SK-N-DZ (cell line): ENCODE measurements around the gene YBX1.

Source experiments
- DNase-seq: peaks from one replicate; pipeline ENCODE4 v3.0.0-alpha.2; 2015; ENCODE audit warnings: low spot score

YBX1 gene

GRCh38 chr1:42734201-42735035 lies 52.2 kb downstream of the YBX1 start:
- DNase-seq, result no peak

- no peak for DNase-seq
Observed at GRCh38 chr1:42735056-42735455, 52.8 kb downstream of the YBX1 start.

GRCh38 chr1:42735477-42736105 lies 53.4 kb downstream of the YBX1 start:
- no peak for DNase-seq

DNA sequence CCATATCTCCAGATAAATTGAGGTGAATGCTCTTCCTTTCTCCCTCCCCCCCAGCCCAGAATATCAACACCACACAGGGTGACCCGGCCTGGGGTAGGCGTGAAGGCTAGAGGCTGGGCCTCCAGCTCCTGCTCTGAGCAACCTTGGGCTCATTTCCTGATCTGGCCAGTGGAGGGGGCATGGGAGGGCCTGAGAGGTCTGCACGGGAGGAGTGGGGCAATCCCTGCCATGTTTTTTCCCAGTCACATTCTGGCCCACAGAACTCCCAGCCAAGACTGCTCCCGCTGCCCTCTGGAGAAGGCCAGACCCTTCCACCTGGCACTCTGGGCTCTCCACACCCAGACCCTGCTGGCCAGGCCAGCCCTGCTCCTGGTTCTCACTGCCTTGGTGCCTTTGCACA lies 53.9 kb downstream of the YBX1 start:
- no peak for DNase-seq

DNA sequence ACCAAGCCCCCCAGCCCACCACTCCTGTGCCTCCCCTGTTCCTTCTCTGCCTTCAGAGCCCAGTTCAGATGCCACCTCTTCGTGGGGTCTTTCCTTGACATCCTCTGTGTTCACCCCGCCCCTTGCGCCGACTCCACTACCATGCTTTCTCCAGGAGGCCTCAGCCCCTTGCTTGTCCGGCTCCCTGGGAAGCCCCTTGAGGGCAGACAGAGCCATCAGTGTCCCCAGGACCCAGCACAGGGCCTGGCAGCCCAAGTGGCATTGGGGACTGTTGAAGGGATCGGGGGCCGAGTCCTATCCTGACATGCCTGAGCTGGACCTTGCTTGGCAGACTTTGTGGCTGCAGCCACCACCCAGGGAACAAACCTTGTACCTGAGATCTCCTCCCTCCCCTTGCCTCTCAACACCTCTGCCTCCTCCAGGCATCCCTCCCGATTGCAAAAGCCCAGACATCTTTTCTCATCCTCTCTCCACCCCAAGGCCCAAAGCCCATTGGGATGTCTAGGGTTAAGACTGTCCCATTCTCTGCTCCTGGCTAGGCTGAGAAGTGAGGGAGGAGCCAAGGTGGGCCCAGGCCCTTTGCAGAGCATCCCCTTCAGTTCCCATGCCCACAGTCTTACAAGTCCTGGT lies 54.5 kb downstream of the YBX1 start:
- no peak for DNase-seq

DNA sequence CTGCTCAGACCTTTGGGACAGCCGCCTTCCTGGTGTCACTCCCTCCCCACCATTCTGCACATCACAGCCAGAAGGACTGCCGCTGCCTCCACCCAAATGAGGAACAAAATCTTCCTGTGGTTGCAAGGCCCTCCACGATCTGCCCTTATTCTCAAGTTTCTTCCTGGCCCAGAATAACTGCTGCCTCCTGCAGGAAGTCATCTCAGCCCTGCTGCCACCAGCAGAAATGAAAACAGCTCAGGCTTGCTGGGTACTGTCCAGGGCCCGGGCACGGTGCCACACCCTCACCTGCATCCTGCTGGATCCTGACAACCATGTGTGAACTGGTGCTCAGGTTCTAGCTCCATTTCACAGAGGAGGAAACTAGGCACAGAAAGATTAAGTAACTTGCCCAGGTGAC lies 55.0 kb downstream of the YBX1 start:
- no peak for DNase-seq

- no peak for DNase-seq
Observed at GRCh38 chr1:42737986-42738677, 55.9 kb downstream of the YBX1 start.

DNA sequence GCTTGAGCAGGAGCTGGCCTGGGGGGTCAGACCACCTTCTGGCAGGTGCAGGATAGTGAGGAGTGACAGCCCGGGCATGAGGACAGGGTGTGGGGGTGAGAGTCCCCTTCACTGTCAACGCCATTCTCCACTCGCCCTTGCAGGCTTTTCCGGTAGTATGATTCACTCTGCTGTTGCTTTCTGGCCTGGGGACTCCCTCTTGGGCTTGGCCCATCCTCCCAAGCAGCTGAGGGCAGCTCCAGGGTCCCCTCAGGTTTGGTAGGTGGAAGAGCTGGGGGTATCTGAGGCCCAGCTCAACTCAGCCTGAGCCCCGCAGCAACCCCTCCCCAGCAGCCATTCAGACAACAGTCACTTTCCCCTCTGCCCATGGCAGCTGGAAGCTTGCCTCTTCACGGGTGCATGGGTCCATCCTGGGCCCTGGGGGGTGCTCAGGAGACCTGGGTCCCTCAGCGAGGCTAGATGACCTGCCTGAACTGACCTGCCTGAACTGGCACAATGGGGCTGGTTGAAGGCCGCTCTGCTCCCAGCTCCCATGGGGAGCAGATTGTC lies 56.5 kb downstream of the YBX1 start:
- no peak for DNase-seq

DNA sequence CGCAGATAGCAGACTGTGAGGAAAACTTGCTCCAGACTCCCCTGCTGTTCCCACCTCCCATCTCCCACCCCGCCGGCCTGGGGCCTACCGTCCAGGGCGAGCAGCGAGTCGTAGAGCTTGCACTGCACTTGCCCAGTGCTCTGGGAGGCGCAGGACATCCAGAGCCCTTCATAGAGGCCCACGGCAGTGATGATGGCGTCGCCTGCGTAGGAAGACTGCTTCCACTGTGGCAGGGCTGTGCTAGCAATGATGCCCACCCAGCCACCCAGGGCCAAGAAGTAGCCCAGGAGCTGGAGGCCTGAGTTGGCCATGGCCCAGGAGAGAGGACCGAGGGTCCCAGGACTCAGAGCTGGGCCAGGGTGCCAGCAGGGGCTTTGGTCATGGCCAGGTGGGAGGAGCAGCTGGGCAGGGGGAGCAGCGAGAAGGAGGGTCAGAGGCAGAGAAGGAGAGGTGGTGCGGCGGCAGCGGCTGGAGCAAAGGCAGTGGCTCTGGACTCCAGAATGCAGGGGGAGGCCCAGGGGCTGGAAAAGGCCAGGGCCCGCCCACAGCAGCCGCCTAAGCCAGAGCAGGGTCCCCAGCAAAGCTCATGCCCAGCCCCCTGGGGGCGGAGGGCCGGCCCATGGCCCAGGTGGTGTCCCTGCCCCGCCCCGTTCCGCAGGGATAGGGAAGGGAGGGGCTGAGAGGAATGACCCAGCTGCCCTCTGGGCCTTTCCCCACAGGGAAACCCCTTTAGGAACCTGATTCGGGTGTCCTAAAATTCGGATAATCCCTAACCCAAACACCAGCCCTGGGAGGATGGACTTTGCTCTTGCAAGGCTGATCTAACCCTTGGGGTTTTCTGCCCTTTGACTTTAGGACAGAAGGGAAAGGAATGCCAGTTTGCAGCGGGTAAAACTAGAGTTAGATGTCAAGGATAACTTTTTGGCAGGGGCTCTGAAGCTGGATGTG lies 57.8 kb downstream of the YBX1 start, which contains the start of gene CLDN19:
Gene CLDN19, minus strand, starts transcription at position 484 of the 948 bp plus-strand sequence. Its CDS starts 173 bp downstream, at position 311.
- DNase-seq, result peak; percentile 62

- no peak for DNase-seq
Observed at GRCh38 chr1:42740851-42741580, 58.8 kb downstream of the YBX1 start.

DNA sequence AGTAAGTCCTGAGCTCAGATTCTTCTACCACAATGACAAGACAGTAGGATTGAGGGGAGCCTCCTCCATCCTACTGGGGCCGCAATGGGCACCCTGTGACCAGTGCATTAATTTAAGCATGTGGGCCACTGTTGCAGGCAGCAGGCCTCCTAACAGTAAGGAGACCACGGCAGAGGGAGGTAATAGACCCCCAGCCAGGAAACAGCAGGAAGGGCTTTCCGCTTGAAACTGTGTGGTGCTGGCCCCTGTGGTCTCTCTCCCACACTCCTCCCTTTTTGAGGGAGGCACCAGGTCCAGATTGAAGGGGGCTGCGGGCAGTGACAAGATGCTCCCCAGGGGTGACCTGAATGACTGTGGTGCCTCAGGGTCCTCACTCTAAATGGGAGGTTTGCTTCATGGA lies 59.5 kb downstream of the YBX1 start:
- no peak for DNase-seq

- DNase-seq, result no peak
Observed at GRCh38 chr1:42742141-42742540, 59.9 kb downstream of the YBX1 start.

DNA sequence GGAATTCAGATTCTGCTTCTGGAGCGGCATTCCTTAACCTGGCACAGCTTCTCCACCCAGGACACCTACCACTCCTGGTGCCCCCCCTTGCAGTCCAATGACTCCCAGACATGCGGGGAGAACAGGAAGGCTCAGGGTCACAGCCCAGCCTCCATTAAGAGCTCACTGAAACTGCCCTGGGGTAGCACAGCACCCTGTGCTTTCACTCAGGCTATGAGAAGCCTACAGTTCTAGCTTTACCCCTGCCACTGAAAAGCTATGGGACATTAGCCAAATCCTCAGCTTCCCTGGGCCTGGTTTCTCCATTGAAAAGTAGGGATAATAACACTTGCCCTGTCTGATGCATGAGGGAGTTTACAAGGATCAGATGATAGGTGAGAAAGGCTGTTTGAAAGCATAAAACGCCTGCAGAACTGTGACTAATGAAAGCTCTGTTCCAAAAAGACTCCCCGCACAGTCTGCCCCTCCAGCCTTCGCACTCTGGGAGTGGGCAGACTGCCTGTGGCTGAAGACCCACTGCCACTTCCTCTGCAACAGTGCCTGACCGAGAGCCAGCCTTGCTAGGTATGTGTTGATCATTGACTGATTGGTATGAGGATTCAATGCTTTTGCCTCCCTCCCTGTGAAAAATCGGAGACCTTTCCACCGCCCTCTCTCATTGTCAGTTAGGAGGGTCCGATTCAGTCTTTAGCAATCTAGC lies 60.5 kb downstream of the YBX1 start:
- DNase-seq, result no peak

- no peak for DNase-seq
Observed at GRCh38 chr1:42743317-42744147, 61.3 kb downstream of the YBX1 start.

DNA sequence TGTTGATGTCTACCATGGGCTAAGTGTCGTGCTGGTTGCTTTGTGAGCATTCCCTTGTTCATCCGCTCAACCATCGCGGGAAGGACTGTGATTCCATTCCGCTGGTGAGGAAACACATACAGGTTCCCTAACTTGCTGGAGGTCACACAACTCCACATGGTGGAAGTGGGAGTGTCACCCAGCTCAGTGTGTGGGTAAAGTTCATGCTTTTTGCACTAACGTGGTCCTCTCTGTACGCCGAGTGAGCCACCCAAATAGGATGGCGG lies 61.9 kb downstream of the YBX1 start:
- DNase-seq, result no peak

DNA sequence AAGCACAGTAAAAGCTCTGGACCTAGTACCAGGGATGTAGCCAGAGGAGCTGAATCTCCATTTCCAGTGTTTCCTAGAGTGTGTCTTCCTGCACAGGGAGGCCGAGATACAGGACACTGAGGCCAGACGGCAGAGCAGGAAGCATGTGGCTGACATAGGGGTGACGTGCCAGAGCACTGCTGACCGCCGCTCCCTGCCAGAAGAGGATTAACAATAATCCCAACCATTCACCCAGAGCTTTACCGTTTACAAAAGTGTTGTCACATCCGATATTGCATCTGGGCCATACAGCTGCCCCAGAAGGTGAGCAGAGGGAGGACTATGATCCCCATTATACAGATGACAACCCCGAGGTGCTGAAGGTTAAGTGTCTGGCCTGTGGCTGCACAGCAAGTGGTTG lies 63.6 kb downstream of the YBX1 start:
- DNase-seq, result no peak

DNA sequence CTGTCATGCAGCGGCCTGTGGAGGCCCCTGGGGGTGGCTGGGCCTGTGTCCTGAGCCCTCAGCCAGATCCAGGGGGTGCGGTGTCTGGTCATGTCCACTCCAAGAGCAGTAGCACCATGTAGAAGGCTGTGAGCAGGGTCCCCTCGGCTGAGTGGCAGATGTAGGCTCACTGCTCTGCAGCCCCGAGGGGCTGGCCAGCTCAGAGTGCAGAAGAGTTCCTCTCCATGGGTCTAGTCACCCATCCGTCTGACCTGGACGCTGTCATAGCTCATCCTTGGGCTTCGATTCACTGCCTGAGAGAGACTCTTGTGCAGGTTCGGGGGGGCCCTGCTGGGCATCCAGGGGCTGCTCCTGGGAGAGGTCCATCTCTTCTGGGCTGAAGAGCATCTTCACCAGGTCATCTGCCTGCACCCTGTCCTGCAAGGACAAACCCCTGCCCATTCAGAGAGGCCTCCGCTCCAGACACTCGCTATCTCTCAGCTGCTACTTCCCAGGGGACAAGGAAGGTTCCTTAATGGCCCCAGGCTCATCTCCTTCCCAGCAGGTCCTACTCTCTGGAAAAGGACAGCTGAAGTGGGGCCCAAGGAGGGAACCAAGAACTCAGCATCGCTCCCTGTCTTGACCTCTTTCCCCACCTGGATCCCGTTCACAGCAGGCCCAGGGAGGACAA lies 64.4 kb downstream of the YBX1 start:
- DNase-seq, result no peak

DNA sequence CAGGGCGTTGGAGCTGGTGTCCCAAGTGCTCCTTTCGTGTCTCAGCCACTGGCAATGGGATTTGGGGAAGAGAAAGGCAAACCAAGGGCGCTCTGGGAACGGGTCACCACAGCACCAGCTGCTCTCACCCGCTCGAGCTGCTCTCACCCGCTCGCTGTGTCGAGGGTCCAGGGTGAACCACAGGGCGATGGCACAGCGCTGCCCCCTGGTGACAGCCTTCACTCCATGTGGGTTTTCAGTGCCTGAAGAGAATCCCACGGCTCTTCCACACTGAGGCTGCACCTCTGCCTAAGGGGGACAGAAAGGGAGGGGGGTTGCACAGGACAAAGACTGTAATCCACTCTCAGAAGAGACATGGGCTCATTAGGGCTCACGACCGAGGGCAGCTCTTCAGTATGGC lies 64.9 kb downstream of the YBX1 start:
- DNase-seq, result peak; percentile 26
